GM10266 (cell line): ENCODE measurements around the gene EIF6.

Source experiments
- DNase-seq: peaks from one replicate; pipeline ENCODE4 v3.0.0; 2012; ENCODE audit errors: extremely low spot score
- TF ChIP-seq, protein P1 (sequence below): IDR thresholded peaks from 2 replicates; pipeline ENCODE4 v1.5.1; 2012; ENCODE audit warnings: mild to moderate bottlenecking, low read depth; ENCODE audit not compliant: control insufficient read depth, insufficient read depth; ENCODE audit errors: missing control alignments

Gene EIF6

GRCh38 chr20:35312318-35312717 lies 27.7 kb upstream of the EIF6 start:
- TF ChIP-seq, protein P1, sequence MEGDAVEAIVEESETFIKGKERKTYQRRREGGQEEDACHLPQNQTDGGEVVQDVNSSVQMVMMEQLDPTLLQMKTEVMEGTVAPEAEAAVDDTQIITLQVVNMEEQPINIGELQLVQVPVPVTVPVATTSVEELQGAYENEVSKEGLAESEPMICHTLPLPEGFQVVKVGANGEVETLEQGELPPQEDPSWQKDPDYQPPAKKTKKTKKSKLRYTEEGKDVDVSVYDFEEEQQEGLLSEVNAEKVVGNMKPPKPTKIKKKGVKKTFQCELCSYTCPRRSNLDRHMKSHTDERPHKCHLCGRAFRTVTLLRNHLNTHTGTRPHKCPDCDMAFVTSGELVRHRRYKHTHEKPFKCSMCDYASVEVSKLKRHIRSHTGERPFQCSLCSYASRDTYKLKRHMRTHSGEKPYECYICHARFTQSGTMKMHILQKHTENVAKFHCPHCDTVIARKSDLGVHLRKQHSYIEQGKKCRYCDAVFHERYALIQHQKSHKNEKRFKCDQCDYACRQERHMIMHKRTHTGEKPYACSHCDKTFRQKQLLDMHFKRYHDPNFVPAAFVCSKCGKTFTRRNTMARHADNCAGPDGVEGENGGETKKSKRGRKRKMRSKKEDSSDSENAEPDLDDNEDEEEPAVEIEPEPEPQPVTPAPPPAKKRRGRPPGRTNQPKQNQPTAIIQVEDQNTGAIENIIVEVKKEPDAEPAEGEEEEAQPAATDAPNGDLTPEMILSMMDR, result no peak
- DNase-seq, result no peak

DNA sequence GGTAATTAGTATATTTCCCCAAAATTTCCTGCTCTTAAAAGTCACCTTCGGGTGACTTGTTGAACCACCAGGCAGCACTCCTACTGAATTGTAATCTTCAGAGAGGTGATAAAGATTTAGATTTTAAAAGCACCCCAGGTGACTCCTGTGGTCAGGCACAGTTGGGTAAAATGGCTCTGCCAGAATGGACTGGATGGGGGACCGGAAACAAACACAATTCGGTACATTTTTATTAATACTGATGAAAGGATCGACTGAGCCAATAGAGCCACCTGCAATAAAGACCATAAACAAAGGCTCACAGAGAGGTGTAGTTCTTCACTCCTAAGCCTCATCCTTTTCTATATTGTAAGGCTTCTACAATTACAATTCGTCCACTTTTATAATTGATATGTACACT lies 27.2 kb upstream of the EIF6 start:
- TF ChIP-seq, protein P1, result no peak
- no peak for DNase-seq

- no peak for DNase-seq
- TF ChIP-seq, protein P1, result no peak
Measured at GRCh38 chr20:35311409-35311808, 26.8 kb upstream of the EIF6 start.

- DNase-seq, result no peak
- TF ChIP-seq, protein P1, result no peak
Measured at GRCh38 chr20:35307666-35308653, 23.4 kb upstream of the EIF6 start.

DNA sequence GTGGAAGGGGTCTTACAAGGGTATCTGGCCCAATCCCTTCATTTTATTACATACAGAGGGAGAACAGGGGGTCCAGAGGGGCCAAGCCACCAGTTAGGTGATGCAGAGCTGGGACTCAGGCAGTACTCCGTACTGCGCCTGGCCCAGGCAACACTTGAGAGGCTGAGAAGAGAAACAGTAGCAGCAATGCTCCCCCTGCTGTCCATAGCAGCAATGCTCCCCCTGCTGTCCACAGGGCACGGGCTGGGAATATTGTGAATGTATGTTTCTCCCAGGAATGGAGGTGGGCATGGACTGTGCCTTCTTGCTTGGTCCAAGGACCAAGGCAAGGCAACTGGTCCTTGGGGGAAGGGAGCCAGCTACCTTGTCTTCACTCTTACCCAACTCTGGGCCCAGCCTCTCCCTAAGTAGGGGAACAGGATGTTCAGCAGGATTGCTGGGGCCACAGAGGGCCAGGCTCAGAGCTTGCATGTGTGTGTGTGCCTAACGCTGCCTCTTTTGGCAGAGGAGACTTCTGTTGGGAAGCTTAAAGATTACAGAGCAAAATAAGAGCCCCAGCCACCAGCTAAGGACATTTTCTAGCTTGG lies 22.5 kb upstream of the EIF6 start:
- no peak for DNase-seq
- TF ChIP-seq, protein P1, result peak; percentile 68

GRCh38 chr20:35305682-35306556 lies 21.3 kb upstream of the EIF6 start:
- TF ChIP-seq, protein P1, result no peak
- no peak for DNase-seq
